H54 (cell line): Measurements from ENCODE around the gene SLC16A6.
"Not testable (repeated sequence)": the region's sequence is repeated elsewhere in the genome, so short reads cannot be mapped to it uniquely, and the experiment has no call there.

ENCODE experiments used
- DNase-seq: peaks from one replicate; pipeline ENCODE4 v3.0.0; 2011; ENCODE audit warnings: low spot score, mixed read lengths; ENCODE audit not compliant: insufficient read length
- FAIRE-seq: peaks from 3 replicates; lab custom pipeline; 2011; peaks lifted over from hg19 to GRCh38; lab: Jason Lieb, UNC
- POLR2A ChIP-seq: IDR thresholded peaks from 2 replicates; pipeline ENCODE4 v1.6.1; 2011; ENCODE audit warnings: low read depth, mild to moderate bottlenecking, low read length

Gene SLC16A6

DNA sequence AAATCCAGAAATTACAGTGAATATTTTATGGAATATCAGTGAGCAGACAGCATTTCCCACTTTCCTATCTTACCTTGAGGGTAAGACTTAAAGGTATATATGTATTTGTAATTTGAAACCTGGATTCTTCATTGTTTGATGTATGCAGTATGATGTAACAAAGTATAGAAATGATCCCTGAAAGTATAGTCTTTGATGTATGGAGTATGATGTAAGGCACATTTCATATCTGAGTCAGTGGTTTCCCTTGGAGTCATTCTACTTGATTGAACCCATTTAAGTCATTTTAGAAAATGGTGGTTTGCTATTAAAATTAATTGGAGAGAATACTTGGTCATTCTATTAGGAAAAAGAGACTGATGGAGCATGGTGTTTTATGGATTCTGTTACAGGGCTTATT is 33.0 kb downstream of the SLC16A6 start:
- no peak for FAIRE-seq
- no peak for DNase-seq
- TF ChIP-seq POLR2A: no peak

- DNase-seq: not testable (repeated sequence)
Observed at GRCh38 chr17:68256701-68257100, 34.2 kb downstream of the SLC16A6 start.

GRCh38 chr17:68255731-68256538 is 35.0 kb downstream of the SLC16A6 start:
- FAIRE-seq (no peak), DNase-seq (no peak)
- TF ChIP-seq POLR2A: no peak

More at GRCh38 chr17:68256701-68257100, 34.2 kb downstream of the SLC16A6 start:
- peak; percentile 11 for FAIRE-seq

DNA sequence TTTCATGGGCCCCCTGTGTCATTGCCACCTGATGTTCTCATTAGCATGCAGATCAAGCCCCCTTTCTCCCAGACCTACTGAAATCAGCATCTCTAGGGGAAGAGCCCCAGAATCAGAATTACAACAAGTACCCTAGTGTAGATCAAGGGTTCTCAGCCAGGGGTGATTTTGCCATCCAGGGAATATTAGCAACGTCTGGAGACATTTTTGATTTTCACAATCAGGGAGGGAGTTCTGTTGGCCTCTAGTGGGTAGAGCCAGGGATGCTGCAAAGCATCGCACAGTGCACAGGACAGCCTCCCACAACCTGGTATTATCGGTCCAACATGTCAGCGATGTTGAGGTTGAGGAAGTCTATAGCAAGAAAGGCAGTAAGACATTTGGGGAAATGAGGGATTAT is 35.8 kb downstream of the SLC16A6 start:
- DNase-seq: no peak
- TF ChIP-seq POLR2A: no peak
- no peak for FAIRE-seq

DNA sequence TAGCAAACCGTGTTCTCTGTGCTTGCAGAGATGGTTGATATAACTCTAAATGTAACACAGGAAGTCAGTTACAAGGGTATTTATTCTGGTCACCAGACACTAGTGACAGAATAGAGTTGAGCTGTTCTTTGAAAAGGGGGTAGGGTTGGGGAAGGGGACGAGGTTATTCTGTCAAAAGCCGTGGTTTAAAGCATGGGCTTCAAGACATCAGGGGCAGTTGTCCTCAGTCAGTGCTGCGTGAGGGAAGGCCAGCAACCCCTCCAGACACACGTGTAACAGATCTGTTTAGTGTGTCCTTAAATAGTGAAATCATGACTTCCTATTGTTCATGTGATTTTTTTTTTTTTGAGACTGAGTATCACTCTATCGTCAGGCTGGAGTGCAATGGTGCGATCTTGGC is 37.5 kb downstream of the SLC16A6 start:
- DNase-seq, FAIRE-seq: not testable (repeated sequence)

- DNase-seq (no peak), FAIRE-seq (no peak)
- no peak for TF ChIP-seq POLR2A
Observed at GRCh38 chr17:68249354-68249765, 41.6 kb downstream of the SLC16A6 start.

DNA sequence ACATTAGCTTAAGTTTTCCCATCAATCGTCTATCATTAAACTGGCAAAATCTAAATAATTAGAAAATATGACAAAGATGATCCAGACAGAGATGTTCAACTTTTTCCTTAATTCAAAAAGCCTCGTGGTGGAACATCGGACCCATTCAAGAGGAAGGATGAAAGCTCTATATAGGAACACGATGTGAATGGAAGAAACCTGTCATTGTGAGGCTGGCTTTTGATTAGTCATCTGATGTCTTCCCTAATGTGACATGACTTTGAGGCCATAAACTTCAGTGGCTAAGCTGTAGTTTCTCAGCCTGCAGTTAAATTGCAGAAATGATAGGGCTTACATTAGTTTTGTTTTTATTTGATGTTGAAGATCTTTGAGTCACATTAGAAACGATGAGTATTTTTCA is 42.0 kb downstream of the SLC16A6 start:
- no peak for TF ChIP-seq POLR2A
- no peak for FAIRE-seq
- DNase-seq: no peak

DNA sequence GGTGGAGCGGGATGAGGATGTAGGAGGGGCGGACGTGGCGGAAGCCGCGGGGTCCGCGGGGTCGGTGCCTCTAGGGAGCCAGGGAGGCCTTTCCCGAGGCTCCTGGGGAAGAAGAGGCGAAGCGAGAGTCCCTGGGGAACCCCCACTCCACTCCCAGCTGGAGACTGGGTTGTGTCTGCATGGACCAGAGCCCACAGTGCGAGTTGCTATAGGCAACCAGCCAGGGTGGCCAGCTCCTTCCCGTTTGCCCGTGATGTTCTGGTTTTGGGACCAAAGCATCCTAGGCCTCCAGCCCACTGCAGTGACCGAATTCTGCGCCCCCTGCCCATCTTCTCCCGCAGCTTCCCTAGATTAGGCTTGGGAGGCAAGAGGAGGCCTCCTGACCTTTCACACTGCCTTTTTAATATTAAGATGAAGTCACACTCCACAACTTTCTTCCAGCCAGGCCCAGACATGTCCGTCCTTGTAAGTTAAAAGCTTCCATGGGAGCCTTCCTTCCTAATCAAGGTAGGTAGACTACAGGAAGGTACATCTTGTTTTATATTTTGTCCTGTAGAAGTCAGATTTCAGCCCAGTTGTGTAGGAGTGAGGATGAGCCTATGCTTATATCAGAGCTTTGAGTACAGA is 42.6 kb downstream of the SLC16A6 start:
- TF ChIP-seq POLR2A: no peak
- DNase-seq (no peak), FAIRE-seq (no peak)

GRCh38 chr17:68247445-68248198 is 43.3 kb downstream of the SLC16A6 start, which contains the start of gene AMZ2:
Gene AMZ2 (plus strand): TSS chr17:68248043. CDS start chr17:68250188, 2,145 bp downstream.
- FAIRE-seq (peak; percentile 73), DNase-seq (peak; percentile 90)
- peak; percentile 94 for TF ChIP-seq POLR2A

DNA sequence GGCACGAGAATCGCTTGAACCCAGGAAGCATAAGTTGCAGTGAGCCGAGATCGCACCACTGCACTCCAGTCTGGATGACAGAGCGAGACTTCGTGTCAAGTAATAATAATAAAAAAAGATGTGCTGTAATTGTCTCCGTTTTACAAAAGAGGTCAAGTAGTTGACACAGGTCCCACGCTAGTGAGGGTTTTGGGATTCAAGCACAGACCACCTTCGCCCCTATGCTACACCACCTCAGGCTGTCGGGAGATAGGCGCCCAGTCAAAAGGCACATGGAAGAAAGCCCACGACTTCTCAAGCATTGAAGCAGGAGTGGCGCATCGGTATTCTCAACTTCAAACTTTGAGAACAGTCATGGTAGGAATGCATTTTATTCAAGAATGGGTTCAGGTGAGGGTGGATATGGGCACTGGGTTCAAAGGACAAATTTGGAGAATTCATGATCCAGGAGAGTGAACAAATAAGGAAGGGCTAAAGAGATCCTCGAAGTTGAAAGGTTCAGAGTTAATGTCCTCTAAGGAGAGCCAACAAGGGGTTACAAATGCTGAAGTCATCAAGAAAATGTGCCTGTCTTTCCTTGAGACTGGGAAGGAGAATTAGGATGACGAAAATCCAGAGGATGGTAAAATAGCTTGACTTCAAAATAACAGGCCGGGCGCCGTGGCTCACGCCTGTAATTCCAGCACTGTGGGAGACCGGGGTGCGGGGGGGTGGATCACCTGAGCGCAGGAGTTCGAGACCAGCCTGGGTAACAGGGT is 44.5 kb downstream of the SLC16A6 start:
- FAIRE-seq (no peak), DNase-seq (no peak)
- no peak for TF ChIP-seq POLR2A

DNA sequence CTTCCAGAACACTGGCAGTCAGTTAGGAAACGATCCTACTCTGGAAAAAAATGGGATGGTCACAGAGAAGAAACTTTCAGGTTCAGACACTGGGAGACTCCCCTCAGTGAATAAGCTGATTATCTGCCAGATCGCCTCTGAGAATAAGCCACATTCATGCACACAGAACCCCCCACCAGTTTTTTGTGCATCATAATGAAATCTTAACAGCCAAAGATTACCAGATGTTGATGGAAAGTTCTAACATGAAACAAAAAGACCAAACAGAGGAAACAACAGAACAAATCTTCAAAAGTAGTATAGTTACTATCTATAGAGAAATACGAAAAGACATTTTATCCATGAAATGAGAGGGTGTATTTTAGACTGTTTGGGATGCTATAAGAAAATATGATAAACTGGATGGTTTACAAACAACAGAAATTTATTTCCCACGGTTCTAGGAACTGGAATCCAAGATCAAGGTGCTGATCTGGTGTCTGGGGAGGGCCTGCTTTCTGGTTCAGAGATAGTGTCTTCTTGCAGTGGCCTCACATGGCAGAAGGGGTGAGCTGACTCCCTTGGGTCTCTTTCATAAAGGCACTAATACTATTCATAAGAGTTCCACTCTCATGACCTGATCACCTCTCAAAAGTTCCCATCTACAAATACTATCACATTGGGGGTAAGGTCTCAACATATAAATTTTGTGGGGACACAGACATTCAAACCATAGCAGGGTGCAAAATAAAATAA is 51.1 kb downstream of the SLC16A6 start:
- no peak for TF ChIP-seq POLR2A
- FAIRE-seq (no peak), DNase-seq (no peak)

DNA sequence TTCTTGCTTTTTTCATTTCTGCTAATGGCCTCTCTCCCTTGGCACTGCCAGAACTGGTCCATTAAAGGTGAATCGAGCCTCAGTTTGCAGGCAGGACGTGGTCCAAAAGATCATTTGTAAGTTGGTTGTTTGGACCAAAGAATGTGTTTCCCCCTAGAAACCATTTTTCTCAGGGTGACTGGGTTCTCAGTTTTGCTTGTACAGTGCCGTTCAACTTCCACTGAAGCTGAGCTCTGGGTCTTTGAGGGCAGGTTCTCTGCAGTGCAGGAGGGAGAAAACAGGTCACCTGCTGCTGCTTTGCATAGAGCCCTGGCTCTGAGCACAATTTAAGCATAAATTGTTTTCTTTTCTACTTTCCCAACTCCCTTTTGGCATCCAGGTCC is 52.1 kb downstream of the SLC16A6 start:
- FAIRE-seq (no peak), DNase-seq (no peak)
- no peak for TF ChIP-seq POLR2A

- TF ChIP-seq POLR2A: no peak
- FAIRE-seq (no peak), DNase-seq (no peak)
Observed at GRCh38 chr17:68238164-68238870, 52.6 kb downstream of the SLC16A6 start.

DNA sequence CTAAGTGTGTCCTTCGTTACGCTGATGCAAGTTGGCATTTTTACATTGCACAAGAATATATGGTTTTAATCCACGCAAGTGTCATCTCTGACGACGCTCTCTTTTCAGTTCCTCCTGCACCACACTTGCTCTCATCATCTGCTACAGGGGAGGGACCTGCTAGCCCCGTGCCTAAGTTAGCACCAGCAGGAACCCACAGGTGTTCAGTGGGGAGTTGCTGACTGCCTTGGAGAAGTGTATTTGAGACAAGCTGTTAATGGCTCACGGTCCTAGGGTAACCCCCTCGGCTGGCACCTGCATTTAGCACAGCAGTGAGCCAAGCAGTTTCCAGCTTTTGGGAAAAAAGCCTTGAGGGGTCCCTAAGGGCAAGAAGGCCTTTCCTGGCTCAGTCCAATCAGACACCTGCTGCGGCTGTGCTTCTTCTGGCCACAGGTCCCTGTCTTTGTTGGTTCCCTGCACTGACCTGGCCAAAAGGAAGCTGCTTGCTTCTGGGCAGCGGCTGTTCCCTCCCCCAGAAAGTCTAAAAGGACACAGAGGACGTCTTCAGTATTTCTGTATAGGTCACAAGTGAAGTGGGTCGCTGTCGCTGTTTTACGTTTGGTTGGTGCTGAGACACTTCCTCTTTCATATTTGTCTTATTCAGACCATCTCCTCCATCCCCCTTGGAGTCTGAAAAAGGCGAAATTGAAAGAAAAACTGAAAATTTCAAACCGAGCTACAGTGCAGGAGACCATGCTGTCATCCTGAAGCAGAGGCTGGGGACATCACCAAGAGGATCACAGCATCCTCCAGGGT is 53.4 kb downstream of the SLC16A6 start:
- FAIRE-seq, DNase-seq: not testable (repeated sequence)

- DNase-seq, FAIRE-seq: not testable (repeated sequence)
Observed at GRCh38 chr17:68235336-68235791, 55.6 kb downstream of the SLC16A6 start.

- FAIRE-seq: peak; percentile 87
- DNase-seq: peak; percentile 73
Observed at GRCh38 chr17:68234726-68235335, 56.1 kb downstream of the SLC16A6 start.

DNA sequence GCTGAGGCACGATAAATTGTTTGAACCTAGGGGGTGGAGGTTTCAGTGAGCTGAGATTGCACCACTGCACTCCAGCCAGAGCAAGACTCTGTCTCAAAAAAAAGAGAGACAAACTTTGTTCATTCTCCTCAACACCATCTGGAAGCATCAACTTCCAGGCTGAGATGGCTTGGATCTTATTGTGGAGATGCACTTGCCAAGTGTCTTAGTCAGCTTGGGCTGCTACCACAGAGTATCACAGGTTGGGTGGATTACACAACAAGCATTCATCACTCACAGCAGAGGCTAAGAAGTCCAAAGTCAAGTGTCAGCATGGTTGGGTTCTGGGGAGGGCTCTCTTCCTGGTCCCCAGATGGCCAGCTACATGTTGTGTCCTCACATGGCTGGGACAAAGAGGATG is 58.2 kb downstream of the SLC16A6 start:
- DNase-seq: not testable (repeated sequence)
- FAIRE-seq: peak; percentile 74
